ENCODE data around the gene MAPK10. TPM values are rescaled to one million over a fixed set of nuclear protein-coding genes. Genes with fewer than 3 reads are reported as not detected.
"Not testable (repeated sequence)": the region's sequence is repeated elsewhere in the genome, so short reads cannot be mapped to it uniquely, and the experiment has no call there.

MAPK10 gene
- polyA plus RNA-seq, 1 donor (not counting 4 experiments of a cell fraction or from before 2014, with no cell fraction given) = 8.2 TPM

DNA sequence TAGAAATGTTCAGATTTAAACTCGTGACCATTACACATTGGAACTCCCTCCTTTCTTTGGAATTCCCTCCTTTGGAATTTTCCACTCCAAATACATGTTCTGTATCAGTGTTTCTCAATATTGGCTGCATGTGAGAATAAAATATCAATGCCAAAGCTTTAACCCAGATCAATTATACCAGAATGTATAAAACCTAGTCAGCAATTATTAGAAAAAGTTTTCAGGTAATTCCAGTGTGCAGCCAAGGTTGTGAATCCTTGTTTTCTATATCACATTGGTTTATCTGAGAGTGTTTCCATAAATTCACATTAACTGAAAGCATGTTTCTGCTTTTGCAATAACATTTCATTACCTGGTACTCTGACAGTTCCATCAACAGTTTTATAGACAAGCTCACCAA lies 394.3 kb downstream of the MAPK10 start:
- H2AFZ ChIP-seq (ENCODE audit: control insufficient read depth, low read length) = no peak overlapping the region
- no peak overlapping the region for H3K27ac ChIP-seq (ENCODE audit: control insufficient read depth, insufficient read depth, low read length)
- no peaks in the 10 kb centered on the region for H3K36me3 ChIP-seq (ENCODE audit: control insufficient read depth in 2 of 2, extremely low read depth in 1 of 2, insufficient read depth in 2 of 2, low read length in 2 of 2)
- no peak overlapping the region for H3K4me3 ChIP-seq (ENCODE audit: control insufficient read depth in 2 of 3, extremely low read depth in 1 of 3, insufficient read depth in 2 of 3, low read depth in 1 of 3, low read length in 3 of 3)
- no peak for DNase-seq (ENCODE audit: low read depth, low spot score)
- dilution Hi-C loops (cut with MboI; ENCODE audit: extremely low pct_ligation_motif_present, low sequenced_read_pairs) = no loop called here
- H3K79me2 ChIP-seq (ENCODE audit: control insufficient read depth, insufficient read depth, low read length) = no peaks in the 10 kb centered on the region
- no peaks in the 10 kb centered on the region for H3K9me1 ChIP-seq (ENCODE audit: control insufficient read depth, extremely low read depth, insufficient read depth, low read length)
- H3K4me2 ChIP-seq (ENCODE audit: control insufficient read depth, extremely low read depth, insufficient read depth, low read depth, low read length) = no peak overlapping the region
- no peaks in the 10 kb centered on the region for H3K9me3 ChIP-seq (ENCODE audit: control insufficient read depth, low read depth, low read length)
- H3K27me3 ChIP-seq (ENCODE audit: control insufficient read depth, extremely low read depth, insufficient read depth, low read length) = no peaks in the 10 kb centered on the region
- TF ChIP-seq EZH2 (IDR thresholded peaks at IDR 0.05; ENCODE audit: low read length) = no peak
- TF ChIP-seq, protein P1, sequence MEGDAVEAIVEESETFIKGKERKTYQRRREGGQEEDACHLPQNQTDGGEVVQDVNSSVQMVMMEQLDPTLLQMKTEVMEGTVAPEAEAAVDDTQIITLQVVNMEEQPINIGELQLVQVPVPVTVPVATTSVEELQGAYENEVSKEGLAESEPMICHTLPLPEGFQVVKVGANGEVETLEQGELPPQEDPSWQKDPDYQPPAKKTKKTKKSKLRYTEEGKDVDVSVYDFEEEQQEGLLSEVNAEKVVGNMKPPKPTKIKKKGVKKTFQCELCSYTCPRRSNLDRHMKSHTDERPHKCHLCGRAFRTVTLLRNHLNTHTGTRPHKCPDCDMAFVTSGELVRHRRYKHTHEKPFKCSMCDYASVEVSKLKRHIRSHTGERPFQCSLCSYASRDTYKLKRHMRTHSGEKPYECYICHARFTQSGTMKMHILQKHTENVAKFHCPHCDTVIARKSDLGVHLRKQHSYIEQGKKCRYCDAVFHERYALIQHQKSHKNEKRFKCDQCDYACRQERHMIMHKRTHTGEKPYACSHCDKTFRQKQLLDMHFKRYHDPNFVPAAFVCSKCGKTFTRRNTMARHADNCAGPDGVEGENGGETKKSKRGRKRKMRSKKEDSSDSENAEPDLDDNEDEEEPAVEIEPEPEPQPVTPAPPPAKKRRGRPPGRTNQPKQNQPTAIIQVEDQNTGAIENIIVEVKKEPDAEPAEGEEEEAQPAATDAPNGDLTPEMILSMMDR (optimal IDR thresholded peaks at IDR 0.05 in 1 of 3, IDR thresholded peaks at IDR 0.05 in 1 of 3, conservative IDR thresholded peaks at IDR 0.05 in 1 of 3; ENCODE audit: extremely low read depth in 1 of 3, insufficient read depth in 2 of 3, low read length in 3 of 3) = no peak
- no peaks in the 10 kb centered on the region for H3K4me1 ChIP-seq (ENCODE audit: control insufficient read depth, extremely low read depth, insufficient read depth, low read length)
- no peaks in the 10 kb centered on the region for H4K20me1 ChIP-seq (ENCODE audit: control insufficient read depth, extremely low read depth, insufficient read depth, low read length)
- FAIRE-seq = no peak
- no peak overlapping the region for H3K9ac ChIP-seq (ENCODE audit: control insufficient read depth, extremely low read depth, insufficient read depth, low read length)

DNA sequence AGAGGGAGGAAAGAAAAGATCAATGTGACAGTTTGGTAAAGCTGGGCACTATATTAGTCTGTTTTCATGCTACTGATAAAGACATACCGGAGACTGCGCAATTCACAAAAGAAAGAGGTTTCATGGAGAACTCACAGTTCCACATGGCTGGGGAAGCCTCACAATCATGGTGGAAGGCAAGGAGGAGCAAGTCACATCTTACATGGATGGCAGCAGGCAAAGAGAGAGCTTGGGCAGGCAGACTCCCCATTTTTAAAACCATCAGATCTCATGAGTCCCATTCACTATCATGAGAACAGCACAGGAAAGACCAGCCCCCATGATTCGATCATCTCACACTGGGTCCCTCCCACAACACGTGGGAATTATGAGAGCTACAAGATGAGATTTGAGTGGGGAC lies 394.8 kb downstream of the MAPK10 start:
- H3K4me2 ChIP-seq (ENCODE audit: control insufficient read depth, extremely low read depth, insufficient read depth, low read depth, low read length); H3K9ac ChIP-seq (ENCODE audit: control insufficient read depth, extremely low read depth, insufficient read depth, low read length); H3K79me2 ChIP-seq (ENCODE audit: control insufficient read depth, insufficient read depth, low read length); H3K27ac ChIP-seq (ENCODE audit: control insufficient read depth, insufficient read depth, low read length); H3K4me1 ChIP-seq (ENCODE audit: control insufficient read depth, extremely low read depth, insufficient read depth, low read length); H2AFZ ChIP-seq (ENCODE audit: control insufficient read depth, low read length); H3K36me3 ChIP-seq (ENCODE audit: control insufficient read depth in 2 of 2, extremely low read depth in 1 of 2, insufficient read depth in 2 of 2, low read length in 2 of 2); H3K9me3 ChIP-seq (ENCODE audit: control insufficient read depth, low read depth, low read length); FAIRE-seq; H4K20me1 ChIP-seq (ENCODE audit: control insufficient read depth, extremely low read depth, insufficient read depth, low read length); H3K27me3 ChIP-seq (ENCODE audit: control insufficient read depth, extremely low read depth, insufficient read depth, low read length); DNase-seq (ENCODE audit: low read depth, low spot score); H3K4me3 ChIP-seq (ENCODE audit: control insufficient read depth in 2 of 3, extremely low read depth in 1 of 3, insufficient read depth in 2 of 3, low read depth in 1 of 3, low read length in 3 of 3); H3K9me1 ChIP-seq (ENCODE audit: control insufficient read depth, extremely low read depth, insufficient read depth, low read length); dilution Hi-C loops (cut with MboI; ENCODE audit: extremely low pct_ligation_motif_present, low sequenced_read_pairs): not testable (repeated sequence)

DNA sequence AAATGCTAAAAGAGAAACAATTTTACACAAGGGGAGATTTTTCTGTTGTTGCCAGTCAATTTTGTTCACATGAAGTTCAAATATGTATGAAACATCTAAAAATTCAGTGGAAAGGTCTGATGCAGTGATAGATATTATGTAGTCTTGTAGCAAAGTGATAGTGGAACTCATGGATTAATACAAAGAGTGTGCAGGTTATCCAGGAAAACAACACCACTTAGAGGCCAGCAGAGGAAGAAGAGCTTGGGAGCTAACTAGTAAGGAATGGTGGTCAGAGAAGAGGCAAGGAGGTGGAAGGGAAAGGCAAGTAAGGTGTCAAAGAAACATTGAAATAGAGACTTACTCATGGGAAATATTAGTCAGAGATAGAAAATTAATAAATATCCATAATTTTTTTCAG lies 395.6 kb downstream of the MAPK10 start:
- Histone ChIP-seq H2AFZ (ENCODE audit: control insufficient read depth, low read length) (no peak overlapping the region), H3K79me2 (ENCODE audit: control insufficient read depth, insufficient read depth, low read length) (no peaks in the 10 kb centered on the region), H4K20me1 (ENCODE audit: control insufficient read depth, extremely low read depth, insufficient read depth, low read length) (no peaks in the 10 kb centered on the region), H3K9me3 (ENCODE audit: control insufficient read depth, low read depth, low read length) (no peaks in the 10 kb centered on the region), H3K36me3 (ENCODE audit: control insufficient read depth in 2 of 2, extremely low read depth in 1 of 2, insufficient read depth in 2 of 2, low read length in 2 of 2) (no peaks in the 10 kb centered on the region), H3K4me2 (ENCODE audit: control insufficient read depth, extremely low read depth, insufficient read depth, low read depth, low read length) (no peak overlapping the region), H3K9ac (ENCODE audit: control insufficient read depth, extremely low read depth, insufficient read depth, low read length) (no peak overlapping the region), H3K4me1 (ENCODE audit: control insufficient read depth, extremely low read depth, insufficient read depth, low read length) (no peaks in the 10 kb centered on the region), H3K27me3 (ENCODE audit: control insufficient read depth, extremely low read depth, insufficient read depth, low read length) (no peaks in the 10 kb centered on the region), H3K27ac (ENCODE audit: control insufficient read depth, insufficient read depth, low read length) (no peak overlapping the region), H3K4me3 (ENCODE audit: control insufficient read depth in 2 of 3, extremely low read depth in 1 of 3, insufficient read depth in 2 of 3, low read depth in 1 of 3, low read length in 3 of 3) (no peak overlapping the region), H3K9me1 (ENCODE audit: control insufficient read depth, extremely low read depth, insufficient read depth, low read length) (no peaks in the 10 kb centered on the region)
- dilution Hi-C loops (cut with MboI; ENCODE audit: extremely low pct_ligation_motif_present, low sequenced_read_pairs) = no loop called here
- TF ChIP-seq, protein P1 (optimal IDR thresholded peaks at IDR 0.05 in 1 of 3, IDR thresholded peaks at IDR 0.05 in 1 of 3, conservative IDR thresholded peaks at IDR 0.05 in 1 of 3; ENCODE audit: extremely low read depth in 1 of 3, insufficient read depth in 2 of 3, low read length in 3 of 3) = no peak
- no peak for TF ChIP-seq EZH2 (IDR thresholded peaks at IDR 0.05; ENCODE audit: low read length)
- FAIRE-seq (no peak), DNase-seq (ENCODE audit: low read depth, low spot score) (no peak)

Measured in keratinocyte (primary cell).